Stimulated activated CD8-positive, alpha-beta memory T cell treated with anti-CD3 and anti-CD28 coated beads, Interleukin-7, amount 100 ng/mL, for 1 hour (primary cell): ENCODE data around the gene IL17RD.

Experiments used
- DNase-seq, 2 donors: peaks; one replicate each; pipeline ENCODE4 v3.0.0-alpha.2; 2020; ENCODE audit warnings: low read depth in 2 of 2

IL17RD gene

GRCh38 chr3:57068437-57069089, 96.6 kb downstream of the IL17RD start:
- no peak for DNase-seq

DNA sequence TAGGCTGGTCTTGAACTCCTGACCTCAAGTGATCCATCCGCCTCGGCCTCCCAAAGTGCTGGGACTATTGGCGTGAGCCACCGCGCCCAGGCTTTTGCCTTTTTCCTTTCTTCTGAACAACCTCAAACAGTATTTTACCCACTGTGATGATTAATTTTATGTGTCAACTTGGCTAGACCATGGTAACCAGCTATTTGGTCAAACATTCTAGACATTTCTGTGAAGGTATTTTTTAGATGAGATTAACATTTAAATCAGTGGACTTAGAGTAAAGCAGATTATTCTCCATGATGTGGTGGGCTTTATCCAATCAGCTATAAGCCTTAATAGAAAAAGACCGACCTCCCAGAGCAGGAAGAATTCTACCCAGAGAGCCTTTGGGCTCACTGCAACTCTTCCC, 98.7 kb downstream of the IL17RD start:
- DNase-seq: no peak

GRCh38 chr3:57065588-57065987, 99.6 kb downstream of the IL17RD start:
- no peak for DNase-seq

DNA sequence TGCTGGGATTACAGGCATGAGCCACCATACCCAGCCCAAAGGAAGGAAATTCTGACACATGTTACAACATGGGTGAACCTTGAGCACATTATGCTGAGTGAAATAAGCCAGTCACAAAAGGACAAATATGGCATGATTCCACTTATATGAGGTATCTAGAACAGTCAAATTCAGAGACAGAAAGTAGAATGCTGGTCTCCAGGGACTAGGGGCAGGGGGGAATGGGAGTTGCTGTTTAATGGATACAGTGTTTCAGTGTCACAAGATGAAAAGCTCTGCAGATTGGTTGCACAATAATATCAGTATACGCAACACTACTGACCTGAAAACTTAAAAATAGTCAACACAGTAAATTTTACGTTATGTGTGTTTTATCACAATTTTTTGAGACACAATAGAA, 100.6 kb downstream of the IL17RD start:
- no peak for DNase-seq

DNA sequence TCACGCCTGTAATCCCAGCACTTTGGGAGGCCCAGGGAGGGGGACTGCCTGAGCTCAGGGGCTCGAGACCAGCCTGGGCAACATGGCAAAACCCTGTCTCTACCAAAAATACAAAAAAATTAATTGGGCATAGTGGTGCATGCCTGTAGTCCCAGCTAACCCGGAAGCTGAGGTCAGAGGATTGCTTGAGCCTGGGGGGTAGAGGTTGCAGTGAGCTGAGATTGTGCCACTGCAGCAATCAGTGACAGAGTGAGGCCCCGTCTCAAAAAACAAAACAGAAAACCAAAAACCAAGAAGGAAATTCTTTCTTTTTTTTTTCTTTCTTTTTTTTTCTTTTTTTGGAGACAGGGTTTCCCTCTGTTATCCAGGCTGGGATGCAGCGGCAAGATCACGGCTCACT, 101.2 kb downstream of the IL17RD start:
- no peak for DNase-seq

DNA sequence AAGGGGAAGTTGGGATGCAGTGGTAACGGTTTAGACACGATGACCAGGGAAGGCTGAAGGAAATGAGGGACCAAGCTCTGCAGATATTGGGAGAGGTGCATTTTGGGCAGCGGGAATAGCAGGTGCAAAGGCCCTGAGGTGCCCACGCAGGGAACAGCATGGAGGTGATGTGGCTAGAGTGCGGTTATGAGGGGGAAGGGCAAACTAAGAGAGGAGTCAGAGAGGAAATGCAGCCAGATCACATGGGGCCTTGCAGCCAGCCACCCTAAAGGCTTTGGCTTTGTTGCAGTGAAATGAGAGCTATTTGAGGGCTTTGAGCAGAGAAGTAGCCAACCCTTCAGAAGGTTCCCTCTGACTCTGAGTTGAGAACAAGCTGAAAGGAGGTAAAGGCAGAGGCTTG, 102.1 kb downstream of the IL17RD start:
- no peak for DNase-seq

- no peak for DNase-seq
Observed at GRCh38 chr3:57062101-57062631, 103.0 kb downstream of the IL17RD start.

- no peak for DNase-seq
Observed at GRCh38 chr3:57061556-57061955, 103.6 kb downstream of the IL17RD start.

DNA sequence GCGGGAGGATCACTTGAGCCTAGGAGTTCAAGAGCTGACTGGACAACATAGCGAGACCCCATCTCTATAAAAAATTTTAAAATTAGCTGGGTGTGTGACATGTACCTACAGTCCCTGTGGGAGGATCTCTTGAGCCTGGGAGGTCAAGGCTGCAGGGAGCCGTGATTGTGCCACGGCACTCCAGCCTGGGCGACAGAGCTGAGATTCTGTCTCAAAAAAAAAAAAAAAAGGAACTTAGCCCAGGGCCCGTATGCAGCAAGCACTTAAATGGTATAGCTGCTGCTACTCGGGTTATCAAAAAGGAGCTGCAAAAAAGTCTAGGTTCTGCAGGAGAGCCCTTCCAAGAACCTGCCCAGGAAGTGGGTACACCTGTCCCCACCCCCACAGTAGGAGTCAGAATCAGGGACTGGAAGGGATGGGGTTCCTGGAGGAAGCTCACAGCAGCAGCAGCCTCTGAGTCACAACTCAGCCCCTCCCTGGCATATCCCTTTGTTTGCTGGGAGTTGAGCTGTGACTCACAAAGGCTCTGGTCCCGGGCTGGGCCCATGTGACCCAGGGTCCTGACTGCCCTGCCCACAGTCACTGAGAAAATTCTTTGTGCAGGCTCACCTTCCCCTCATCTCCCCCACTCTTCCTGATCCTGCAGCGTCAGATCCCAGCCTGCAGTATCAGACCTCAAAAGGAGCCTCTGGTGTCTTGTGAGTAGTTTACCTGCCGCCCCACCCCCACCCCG, 104.9 kb downstream of the IL17RD start, which contains the start of gene SPATA12:
Gene SPATA12, plus strand, starts transcription at position 576 of the 733 bp plus-strand sequence. CDS start 13,031 bp downstream, outside the sequence.
- DNase-seq: no peak

- DNase-seq: no peak
Observed at GRCh38 chr3:57059411-57059810, 105.7 kb downstream of the IL17RD start.

- DNase-seq: no peak
Observed at GRCh38 chr3:57057351-57057750, 107.8 kb downstream of the IL17RD start.

DNA sequence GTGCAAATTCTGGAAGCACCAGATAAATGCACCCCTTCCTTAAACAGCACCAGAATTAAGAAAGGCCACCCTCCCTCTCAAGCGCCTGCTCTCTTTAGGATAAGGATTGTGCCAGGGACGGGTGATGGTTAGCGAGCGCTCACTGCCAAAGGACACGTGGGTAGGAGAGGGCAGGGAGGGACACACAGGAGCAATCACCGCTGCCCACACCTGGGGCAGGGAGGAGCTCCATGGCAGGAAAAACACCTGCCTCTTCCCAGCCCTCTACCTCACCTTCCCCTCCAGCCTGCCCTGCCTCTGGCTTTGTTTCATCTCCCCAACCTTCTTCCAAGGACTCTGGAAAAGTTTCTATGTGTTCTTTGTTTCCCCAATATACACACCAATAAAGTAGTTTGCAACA, 112.0 kb downstream of the IL17RD start:
- no peak for DNase-seq

DNA sequence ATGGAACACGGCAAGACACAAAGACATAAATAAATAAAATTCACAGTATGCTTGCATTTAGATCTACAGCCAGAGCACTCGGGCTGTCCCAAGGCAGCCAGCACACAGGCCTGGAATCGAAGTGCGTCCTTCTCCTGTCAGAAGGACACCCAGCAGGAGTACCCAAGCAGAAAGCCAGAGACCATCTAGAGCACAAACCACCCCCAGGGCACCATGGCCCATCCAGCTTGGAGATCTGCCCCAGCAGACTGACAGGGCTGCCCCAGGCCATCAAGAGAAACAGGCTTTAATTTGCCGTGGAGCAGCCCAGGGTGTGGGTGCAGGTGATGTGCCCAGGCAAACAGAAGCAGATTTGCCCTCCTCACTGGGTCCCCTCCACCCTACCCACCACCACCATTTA, 112.5 kb downstream of the IL17RD start:
- no peak for DNase-seq

- no peak for DNase-seq
Observed at GRCh38 chr3:57048728-57049127, 116.4 kb downstream of the IL17RD start.

DNA sequence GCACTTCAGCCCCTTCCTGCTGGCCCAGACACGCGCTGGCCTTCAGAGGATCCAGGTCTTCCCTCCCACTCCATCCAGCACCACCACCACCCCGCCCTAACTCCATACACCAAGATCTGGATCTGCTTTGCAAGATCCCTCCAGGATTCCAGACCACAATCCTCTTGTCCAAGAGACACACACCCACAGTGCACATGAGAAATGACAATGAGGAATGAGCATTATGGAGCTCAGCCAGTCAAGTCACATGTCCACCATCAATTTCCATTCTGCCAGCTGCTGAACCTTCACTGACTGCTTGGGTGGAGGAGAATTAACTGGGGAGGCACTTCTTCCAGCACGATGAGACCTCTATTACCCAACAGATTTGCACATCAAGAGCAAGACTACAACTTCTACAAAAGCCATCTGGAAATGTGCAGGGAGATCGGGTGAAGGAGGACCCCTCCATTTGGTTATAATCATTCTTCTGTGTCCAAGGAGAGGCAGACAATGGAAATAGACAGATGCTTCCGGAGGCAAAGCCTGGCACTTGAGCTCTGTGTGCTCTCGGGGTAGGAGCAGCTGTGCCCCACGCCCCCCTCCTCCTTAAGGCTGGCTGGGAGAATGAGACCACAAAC, 117.0 kb downstream of the IL17RD start:
- DNase-seq: no peak

- no peak for DNase-seq
Observed at GRCh38 chr3:57046101-57046765, 118.9 kb downstream of the IL17RD start.

DNA sequence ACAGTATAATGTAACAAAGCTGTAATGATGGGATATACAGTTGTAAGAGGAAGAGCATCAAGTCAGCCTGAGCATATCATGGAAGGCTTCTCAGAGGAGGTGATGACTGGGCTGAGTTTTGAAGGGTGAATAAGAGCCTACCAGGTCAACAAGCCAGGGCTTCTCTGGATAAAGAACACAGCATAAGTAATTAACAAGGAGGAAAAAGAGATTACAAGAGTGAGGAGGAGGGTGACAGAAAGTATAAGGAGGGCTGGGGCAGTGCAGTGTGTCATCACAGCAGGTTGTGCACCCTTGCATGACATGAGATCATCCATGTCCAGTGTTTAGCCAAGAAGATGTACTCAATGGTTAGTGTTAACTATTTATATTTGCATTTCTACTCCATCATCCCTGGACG, 121.6 kb downstream of the IL17RD start:
- DNase-seq: no peak

DNA sequence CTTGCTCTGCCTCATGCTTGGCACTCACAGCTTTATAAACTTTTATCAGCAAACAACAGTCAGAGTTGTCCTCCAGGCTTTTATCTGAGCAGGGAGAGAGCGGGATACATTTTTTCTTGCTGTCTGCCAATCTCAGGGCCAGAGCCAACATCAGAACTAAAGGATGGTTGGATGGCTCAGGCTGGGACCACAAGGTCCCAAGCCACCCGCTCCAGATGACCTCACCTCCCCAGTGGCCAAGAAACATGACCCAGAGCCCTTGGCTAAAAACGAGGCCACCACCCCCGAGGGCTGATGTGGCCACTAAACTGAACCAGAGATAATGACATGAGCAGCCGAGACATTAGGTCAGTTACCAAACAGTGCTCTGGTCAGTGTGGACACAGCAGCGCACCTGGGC, 123.5 kb downstream of the IL17RD start:
- no peak for DNase-seq
